HG03354 (cell line): ENCODE results near the gene HS3ST5.
A peak's percentile ranks its signal among the peaks of the same experiment; 100 is the strongest.
"Not testable (repeated sequence)": the region's sequence is repeated elsewhere in the genome, so short reads cannot be mapped to it uniquely, and the experiment has no call there.

Experiments used
- ATAC-seq: cut with Tn5 transposase; IDR thresholded peaks from one replicate; pipeline ENCODE4 v1.9.1; 2021; ENCODE audit warnings: mild to moderate bottlenecking; ENCODE audit not compliant: unreplicated experiment, poor library complexity, severe bottlenecking

HS3ST5 gene

DNA sequence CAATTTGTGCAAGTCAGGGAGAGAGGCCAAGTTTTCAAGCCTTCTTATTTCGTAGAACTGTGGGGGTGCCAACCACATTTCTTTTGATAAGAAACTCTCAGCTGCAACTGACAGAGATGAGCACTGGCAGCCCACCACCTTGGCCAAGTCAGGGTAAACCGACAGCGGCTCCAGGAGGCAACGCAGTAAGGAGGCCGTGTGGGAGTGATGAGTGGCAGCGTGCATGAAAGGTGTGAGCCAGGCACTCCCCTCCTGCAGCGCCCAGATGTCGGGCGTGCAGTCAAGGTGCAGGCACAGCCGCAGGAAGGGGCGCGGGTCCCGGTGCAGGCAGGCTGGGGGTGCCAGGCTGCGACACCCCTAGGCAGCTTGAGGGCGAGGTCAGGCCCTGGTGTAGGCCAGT is 322.6 kb downstream of the HS3ST5 start:
- no peak for ATAC-seq

DNA sequence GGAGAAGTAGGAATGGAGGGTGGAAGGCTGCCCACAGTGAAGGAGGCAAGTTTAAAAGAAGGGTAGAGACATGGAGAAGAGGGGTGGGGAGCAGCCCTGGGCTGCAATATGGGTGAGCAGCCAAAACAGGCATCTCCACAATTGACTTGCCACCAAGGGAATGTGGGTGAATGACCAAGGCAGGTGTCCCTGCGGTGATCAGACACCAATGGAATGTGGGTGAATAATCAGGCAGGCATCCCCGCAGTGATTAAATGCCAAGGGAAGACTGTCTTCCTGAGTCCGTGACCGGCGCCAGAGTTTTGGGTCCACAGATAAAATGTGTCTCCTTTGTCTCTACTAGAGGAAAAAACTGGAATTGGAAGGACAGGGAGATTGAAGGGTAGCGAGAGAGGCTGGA is 325.7 kb downstream of the HS3ST5 start:
- ATAC-seq = not testable (repeated sequence)

DNA sequence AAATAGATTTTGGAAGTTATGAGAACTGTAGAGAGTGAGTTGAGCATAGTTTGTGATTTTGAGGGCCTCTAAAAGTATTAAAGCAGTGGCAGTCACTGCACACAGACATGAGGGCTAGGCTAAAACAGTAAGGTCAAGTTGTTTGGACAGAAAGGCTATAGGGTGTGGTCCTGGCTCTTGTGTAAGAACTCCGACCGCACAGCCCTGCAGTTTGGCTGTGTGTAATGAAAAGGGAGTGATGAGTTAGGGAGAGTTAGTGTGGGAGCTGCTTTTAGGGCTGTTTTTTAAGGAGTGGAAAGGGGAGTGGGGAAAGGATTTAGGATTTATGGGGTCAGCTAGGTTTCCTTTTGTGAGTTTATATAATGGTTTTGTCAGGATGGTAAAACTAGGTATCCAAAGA is 328.7 kb downstream of the HS3ST5 start:
- not testable (repeated sequence) for ATAC-seq

DNA sequence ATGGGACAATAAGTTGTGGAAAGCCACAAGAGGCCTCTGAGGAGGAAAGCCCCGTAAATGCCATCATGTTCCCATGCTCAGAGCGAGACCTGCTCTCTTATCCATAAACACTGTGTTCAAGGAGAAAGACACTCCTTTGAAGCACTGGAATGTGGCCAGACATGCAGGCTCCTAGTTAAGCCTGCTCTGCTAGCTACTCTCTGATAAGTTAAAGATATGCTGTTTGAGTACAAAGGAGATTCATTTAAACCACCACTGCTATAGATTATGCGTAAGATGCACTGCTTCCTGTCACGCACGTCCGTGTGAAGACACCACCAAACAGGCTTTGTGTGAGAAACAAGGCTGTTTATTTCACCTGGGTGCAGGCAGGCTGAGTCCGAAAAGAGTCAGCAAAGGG is 331.3 kb downstream of the HS3ST5 start:
- ATAC-seq = not testable (repeated sequence)

DNA sequence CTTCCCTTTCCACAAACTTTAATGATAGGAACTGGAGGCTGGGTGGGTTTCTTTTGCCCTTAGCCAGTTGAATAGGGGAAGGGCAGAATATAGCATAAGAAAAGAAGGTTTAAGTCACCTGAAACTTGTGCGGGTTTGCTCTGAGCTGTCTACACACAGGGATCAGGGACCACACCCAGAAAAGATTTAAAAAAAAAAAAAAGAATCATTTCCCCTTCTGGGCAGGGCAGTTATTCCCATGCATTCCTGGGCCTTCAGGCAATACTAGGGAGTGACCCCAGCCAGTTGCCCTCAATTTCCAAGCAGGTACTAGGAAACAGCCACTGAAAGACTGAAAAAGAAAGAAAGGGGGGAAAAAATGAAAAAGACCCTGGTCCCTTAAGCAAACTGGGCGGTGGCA is 332.3 kb downstream of the HS3ST5 start:
- ATAC-seq = no peak

DNA sequence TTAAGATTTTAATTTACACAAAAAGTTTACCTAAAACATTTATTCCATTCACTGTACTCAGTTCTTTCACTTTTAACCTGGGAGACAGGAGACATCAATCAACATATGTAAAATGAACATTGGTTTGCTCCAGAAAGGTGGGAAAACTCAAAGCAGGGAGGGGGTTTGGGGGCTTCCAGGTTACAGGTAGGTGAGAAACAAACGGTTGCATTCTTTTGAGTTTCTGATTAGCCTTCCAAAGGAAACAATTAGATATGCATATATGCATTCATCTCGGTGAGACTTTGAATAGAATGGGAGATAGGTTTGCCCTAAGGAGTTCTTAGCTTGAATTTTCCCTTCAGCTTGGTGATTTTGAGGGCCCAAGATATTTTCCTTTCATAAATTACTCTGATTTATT is 333.6 kb downstream of the HS3ST5 start:
- ATAC-seq = no peak

- ATAC-seq = no peak
Measured at GRCh38 chr6:114008331-114008730, 334.5 kb downstream of the HS3ST5 start.

DNA sequence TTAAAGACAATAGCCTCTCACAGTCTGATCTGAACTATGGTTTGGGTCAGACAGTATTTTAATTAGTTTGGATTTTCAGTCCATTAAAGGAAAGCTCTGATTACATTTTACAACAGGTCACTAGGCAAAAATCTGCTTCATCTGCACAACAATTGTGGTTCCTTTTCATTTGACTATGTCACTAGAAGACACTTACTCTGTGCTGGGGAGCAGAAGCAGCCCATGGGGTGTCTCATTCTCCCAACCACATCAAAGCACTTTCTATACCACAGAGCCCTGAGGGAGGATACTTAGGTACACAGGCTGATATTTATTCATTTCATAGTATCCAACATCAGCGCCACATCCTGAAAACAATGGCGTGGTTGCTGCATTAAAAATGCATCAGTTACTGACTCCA is 335.3 kb downstream of the HS3ST5 start:
- peak; percentile 53 for ATAC-seq
